AG04450 (cell line): ENCODE data around the gene CNTNAP4. TPM values are rescaled to one million over a fixed set of nuclear protein-coding genes. Genes with fewer than 3 reads are reported as not detected.

Experiments used
- CTCF ChIA-PET: fragments of 300-600, 350-600 bp; formaldehyde crosslinking; extraction: SDS; loops from one replicate; lab custom pipeline; 2022; ENCODE audit warnings: antibody characterized with exemption, inconsistent platforms; lab: Charles Lee
- POLR2A ChIA-PET: fragments of 350-600 bp; formaldehyde crosslinking; extraction: SDS; loops from one replicate; lab custom pipeline; 2021; ENCODE audit warnings: antibody characterized with exemption, inconsistent platforms; lab: Yijun Ruan, JAX
- DNase-seq: peaks from one replicate; pipeline ENCODE4 v3.0.0-alpha.2; 2011; ENCODE audit warnings: low read depth, low spot score
- H3K27ac ChIP-seq: one replicate; pipeline ENCODE4 v1.5.1; 2012; ENCODE audit warnings: low read depth, low read length, control low read depth
- H3K27me3 ChIP-seq: one replicate; pipeline ENCODE4 v1.6.0; 2012; ENCODE audit warnings: low read length; ENCODE audit not compliant: control insufficient read depth, insufficient read depth
- H3K4me3 ChIP-seq: 2 replicates; pipeline ENCODE4 v1.5.1; 2011; ENCODE audit warnings: mild to moderate bottlenecking, low read depth, low read length, control low read depth
- H3K9me3 ChIP-seq: 2 replicates; pipeline ENCODE4 v1.5.1; 2012; ENCODE audit warnings: low read length; ENCODE audit not compliant: control insufficient read depth, insufficient read depth
- polyA plus RNA-seq: library from polyadenylated mRNA; depleted of rRNA; stranded (reverse); fragments of >200 nt; gene quantifications from 2 replicates; pipeline ENCODE4 v1.2.3, GENCODE V29; 2011
- TF ChIP-seq, protein P1 (sequence below): IDR thresholded peaks from 2 replicates; pipeline ENCODE4 v1.5.1; 2011; ENCODE audit warnings: low read depth, low read length, control low read depth, inconsistent platforms

CNTNAP4 gene
- polyA plus RNA-seq, 1 experiment = not detected

DNA sequence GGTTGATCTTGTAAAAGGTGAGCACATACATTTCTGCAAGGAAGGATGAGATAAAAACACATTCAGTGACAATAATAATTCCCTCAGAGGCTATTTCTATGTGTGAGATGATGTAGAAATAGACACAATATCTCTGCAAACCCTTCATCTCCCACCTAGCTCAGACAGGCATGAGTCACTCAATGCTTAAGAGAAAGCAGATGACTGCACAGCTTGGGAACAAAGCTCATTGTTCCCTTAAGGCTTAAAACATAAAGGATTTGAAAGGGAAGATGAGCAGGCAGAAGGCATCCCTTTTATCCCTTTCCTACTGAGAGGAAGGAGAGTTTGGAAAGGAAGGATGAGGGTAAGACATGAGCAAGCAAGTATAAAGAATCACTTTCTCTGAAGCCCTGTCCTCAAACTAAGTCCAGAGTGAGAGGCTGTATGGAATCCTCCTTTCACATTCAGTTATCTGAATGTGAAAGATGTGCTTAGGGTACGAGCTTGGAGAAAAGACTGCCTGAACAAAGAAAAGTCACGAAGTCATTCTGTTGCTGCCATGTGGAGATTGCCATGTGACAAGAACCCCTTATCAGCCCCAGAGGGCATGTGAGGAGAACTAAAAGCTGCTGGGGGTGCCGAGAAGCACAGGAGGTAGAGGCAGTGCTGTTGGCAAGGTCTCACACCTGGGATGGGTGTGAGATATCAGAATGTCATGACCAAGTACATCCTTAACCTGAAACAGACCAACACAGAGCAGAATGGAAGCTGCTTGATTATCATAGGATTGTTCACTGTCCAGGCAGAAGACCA lies 58.2 kb downstream of the CNTNAP4 start:
- TF ChIP-seq, protein P1, sequence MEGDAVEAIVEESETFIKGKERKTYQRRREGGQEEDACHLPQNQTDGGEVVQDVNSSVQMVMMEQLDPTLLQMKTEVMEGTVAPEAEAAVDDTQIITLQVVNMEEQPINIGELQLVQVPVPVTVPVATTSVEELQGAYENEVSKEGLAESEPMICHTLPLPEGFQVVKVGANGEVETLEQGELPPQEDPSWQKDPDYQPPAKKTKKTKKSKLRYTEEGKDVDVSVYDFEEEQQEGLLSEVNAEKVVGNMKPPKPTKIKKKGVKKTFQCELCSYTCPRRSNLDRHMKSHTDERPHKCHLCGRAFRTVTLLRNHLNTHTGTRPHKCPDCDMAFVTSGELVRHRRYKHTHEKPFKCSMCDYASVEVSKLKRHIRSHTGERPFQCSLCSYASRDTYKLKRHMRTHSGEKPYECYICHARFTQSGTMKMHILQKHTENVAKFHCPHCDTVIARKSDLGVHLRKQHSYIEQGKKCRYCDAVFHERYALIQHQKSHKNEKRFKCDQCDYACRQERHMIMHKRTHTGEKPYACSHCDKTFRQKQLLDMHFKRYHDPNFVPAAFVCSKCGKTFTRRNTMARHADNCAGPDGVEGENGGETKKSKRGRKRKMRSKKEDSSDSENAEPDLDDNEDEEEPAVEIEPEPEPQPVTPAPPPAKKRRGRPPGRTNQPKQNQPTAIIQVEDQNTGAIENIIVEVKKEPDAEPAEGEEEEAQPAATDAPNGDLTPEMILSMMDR = no peak
- H3K9me3 ChIP-seq = no peaks in the 10 kb centered on the region
- H3K27ac ChIP-seq = no peak overlapping the region
- CTCF ChIA-PET = no interaction called here
- POLR2A ChIA-PET = no interaction called here
- no peak for DNase-seq
- H3K27me3 ChIP-seq = no peaks in the 10 kb centered on the region
- H3K4me3 ChIP-seq = no peak overlapping the region

- TF ChIP-seq, protein P1 = no peak
- ChIA-PET POLR2A (no interaction called here), CTCF (no interaction called here)
- no peak for DNase-seq
- H3K9me3 ChIP-seq = no peaks in the 10 kb centered on the region
- no peak overlapping the region for H3K27ac ChIP-seq
- no peaks in the 10 kb centered on the region for H3K27me3 ChIP-seq
- H3K4me3 ChIP-seq = no peak overlapping the region
Measured at GRCh38 chr16:76336112-76336511, 58.9 kb downstream of the CNTNAP4 start.

DNA sequence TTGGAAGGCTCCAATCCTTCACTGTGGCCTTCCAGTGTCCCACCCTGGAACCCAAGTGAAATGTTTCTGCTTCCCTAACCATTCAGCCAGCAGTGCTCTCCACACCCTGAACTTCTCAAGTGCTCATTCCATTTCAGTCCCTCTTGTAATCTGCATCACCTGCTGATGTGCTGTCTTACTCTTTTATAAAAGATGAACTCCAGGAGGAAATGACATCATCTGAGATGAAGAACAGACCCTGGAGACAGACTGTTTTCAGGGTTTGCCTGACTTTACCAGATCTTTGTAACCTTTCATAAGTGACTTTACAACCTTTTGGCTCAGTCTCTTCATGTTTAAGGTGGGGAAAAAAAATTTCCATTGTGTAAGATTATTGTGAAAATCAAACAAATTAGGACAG lies 61.3 kb downstream of the CNTNAP4 start:
- no peak for DNase-seq
- H3K9me3 ChIP-seq = no peaks in the 10 kb centered on the region
- CTCF ChIA-PET = no interaction called here
- H3K27ac ChIP-seq = no peak overlapping the region
- POLR2A ChIA-PET = no interaction called here
- H3K4me3 ChIP-seq = no peak overlapping the region
- no peaks in the 10 kb centered on the region for H3K27me3 ChIP-seq
- TF ChIP-seq, protein P1 = no peak

- ChIA-PET POLR2A (no interaction called here), CTCF (no interaction called here)
- H3K9me3 ChIP-seq = no peaks in the 10 kb centered on the region
- no peak overlapping the region for H3K4me3 ChIP-seq
- TF ChIP-seq, protein P1 = no peak
- no peak overlapping the region for H3K27ac ChIP-seq
- no peak for DNase-seq
- no peaks in the 10 kb centered on the region for H3K27me3 ChIP-seq
Measured at GRCh38 chr16:76343769-76344168, 66.6 kb downstream of the CNTNAP4 start.

DNA sequence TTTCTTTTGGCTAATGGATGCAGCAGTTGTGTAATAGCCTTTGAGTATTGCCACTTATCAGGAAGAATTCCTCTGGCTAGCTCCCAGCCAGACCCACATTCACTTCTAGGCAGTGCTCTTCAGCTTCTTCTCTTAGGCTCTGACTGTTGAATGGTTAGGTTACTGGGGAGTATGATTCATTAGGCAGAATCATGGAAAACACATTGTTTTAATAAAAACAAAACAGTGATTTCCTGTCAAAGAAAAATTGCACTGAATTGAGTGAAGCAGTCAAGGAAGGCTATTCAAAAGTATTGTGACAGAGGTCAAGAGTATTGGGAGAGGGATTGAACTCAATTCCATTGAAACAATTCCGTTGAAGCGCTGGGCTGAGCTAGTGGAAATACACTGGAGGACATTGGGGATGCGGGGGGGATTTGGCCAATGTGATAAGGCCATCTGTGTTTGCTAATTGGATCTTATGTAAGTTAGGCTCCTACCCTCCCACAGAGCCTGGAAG lies 68.0 kb downstream of the CNTNAP4 start:
- Histone ChIP-seq H3K4me3 (no peak overlapping the region), H3K27me3 (no peaks in the 10 kb centered on the region), H3K27ac (no peak overlapping the region), H3K9me3 (no peaks in the 10 kb centered on the region)
- TF ChIP-seq, protein P1 = no peak
- CTCF ChIA-PET = no interaction called here
- DNase-seq = no peak
- POLR2A ChIA-PET = no interaction called here
